NCI-H1694 treated with DMSO at 0.1 percent for 48 hours (cell line): ENCODE data around the gene SPDYE4.

ENCODE experiments used
- DNase-seq: peaks from one replicate; lab custom pipeline; 2025; lab: John Stamatoyannopoulos, UW

The SPDYE4 gene

DNA sequence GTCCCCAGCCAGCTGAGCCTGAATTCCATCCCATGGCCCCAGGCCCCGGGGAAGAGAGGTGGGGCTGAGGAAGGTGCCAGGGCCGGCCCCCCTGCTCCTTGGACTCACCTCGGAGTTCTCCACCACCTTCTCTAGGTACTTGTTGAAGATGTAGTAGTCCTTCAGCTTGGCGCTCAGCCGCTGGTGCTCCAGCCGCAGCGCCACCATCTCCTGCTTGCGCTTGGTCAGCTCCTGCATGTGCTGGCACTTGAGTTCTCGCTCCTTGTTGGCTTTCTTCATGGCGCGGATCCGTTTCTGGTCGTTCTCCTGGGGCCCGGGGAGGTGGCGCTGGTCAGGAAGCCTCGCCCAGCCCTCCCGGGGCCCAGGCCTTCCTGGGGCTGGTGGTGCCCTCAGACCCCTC is 17.0 kb downstream of the SPDYE4 start:
- DNase-seq = no peak

DNA sequence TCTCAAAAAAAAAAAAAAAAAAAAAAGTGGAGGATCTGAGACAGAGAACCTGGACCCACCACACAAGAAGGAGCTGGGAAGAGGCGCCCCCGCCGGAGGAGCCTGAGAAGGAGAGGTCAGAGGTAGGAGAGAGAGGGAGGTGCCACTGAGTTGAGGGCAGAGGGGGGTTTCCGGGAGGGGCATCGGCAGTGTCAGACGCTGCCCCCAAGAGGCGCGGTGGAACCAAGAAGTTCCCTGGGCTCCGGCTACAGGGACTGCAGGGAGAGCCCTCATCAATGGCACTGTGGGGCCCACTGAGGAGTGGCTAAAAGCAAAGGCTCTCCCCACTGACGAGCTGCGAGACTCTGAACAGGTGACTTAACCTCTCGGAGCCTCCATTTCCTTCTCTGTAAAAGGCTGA is 17.9 kb downstream of the SPDYE4 start:
- no peak for DNase-seq

DNA sequence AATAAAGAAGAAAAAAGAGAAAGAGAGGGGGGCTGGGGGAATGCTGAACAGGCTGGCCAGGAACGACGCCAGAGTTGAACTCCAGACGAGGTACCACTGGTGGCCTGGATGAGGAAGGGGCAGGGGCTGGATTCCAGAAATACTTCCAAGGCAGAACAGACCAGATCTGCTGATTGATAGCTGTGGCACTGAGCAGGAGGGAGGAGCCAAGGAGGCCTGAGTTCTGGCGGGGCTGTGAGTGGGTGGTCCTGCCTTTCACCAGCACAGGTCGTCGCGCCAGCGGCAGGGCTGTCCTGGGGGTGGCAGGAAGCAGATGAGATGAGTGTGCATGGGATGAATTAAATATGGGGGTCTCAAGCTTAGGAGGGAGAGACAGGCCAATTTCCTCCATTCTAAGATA is 19.2 kb downstream of the SPDYE4 start:
- no peak for DNase-seq

DNA sequence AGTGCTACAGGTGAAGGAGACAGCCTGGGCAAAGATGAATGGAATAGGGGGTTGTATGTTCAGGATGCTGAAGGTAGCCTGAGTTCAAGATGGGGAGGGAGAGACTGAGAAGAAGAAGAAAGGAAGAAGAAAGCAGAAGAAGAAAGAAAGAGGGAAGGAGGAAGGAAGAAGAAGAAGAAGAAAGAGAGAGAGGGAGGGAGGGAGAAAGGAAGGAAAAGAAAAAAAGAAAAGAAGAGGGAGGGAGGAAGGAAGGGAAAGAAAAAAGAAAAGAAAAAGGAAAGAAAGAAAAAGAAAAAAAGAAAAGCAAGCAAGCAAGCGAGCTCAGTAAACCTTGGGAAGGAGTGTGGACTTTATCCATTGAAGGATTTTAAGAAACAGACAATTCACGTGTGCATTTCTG is 21.6 kb downstream of the SPDYE4 start:
- DNase-seq = no peak

DNA sequence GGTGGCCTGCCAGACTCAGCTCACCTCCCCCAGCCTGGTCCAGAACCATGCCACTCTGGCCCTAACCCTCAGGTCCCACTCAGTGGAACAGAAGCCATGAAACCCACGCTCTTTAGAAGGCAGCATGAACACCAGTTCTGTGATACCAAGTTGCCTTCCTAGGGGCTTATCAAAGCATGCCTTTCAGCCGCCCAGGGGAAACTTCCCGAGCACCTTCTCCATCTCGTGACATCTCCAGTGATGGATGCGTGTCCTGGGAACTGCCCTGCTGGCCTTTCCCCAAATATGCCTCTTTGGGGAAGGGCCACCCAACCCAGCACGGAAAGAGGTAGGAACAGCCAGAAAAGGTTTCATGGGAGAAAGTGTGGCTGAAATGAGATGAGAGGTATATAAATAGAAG is 22.0 kb downstream of the SPDYE4 start:
- no peak for DNase-seq

DNA sequence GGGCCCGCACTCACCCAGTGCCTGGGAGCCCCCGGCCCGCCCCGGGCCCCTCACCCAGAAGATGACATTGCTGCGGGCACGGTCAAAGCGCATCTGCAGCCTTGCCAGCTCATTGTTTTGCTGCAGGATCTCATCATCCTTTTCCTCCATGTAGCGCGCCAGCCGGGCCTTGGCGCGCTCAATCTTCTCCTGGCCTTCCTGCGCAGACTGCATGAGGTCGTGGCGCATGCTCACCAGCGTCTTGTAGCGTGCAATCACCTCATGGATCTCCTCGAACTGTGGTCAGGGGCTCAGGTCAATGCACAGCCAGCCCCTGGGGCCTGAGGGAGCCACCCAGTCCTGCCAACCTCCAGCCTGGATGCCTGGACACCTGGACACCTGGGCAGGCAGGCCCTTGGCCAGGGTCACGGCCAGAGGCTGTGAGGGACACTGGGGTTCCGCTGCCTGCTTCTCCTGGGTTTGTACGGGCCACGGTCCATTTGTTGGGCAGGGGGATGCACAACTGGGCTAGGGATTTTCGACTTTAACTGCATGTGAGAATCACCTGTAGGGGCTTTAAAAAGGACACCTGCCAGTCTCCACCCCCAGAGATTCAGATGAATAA is 22.9 kb downstream of the SPDYE4 start:
- DNase-seq = no peak

DNA sequence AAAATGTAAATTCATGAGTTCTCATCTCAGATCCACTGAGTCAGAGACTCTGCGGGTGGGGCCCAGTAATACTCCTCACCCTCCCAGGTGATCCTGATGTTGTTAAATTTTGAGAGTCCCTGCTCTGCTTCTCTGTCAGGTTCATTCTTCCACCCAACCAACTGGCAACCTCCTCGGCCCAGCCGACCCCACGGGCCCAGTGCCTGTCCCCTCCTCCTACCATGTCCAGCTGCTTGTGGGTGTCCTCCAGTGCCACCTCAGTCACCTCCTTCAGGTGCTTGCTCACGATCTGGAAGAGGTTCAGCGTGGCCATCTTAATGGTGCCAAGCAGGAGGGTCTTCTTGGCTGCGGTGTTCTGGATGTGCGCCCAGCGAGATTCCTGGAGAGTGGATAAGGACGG is 23.5 kb downstream of the SPDYE4 start:
- no peak for DNase-seq

DNA sequence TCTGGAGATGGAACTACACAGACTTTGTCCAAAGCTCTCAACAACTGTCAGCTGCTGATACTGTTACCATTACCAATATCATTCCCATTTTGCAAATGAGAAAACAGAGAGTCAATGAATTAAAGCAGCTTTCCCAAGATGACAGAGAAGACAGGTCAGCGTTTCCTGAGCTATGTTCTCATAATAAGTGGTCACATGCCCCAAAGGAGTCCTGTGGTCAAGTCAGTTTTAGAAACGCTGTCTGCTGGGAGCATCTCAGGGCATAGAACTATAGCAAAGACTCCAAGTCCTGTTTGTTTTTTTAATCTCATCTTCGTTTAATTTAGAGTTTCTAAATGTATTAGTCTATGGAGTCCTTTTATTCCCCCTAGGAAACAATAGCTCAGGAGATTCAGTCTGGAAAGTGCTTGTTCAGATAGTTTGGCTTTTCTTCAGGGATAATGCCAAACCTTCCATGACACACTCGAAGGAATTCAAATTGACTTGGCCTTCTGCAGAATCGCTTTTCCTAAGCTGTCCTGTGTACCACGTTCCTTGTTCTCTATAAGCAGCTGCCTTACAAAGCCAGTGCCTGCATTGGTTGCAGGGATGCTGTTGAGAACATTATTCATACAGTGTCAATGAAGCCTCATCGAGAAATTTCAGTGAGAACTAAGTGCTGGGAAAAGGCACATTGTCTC is 25.8 kb downstream of the SPDYE4 start:
- no peak for DNase-seq

DNA sequence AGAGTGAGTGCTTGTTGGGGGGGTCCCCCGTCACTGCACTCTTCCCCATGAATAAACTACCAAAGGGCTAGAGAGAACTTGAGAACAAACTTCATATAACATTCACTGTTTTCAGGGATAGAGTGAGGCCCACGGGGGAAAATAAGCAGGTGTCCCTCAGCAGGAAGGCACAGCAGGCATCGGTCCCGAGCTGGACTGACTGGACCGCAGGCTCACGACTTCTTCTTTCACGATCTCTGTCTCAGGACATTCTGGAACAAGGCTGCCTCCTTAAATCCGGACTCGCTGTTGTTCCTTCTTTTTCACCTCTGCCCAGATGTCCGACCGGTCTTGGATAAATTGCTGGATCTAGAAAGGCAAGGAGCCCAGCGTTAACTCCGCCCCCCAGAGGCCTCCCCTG is 28.5 kb downstream of the SPDYE4 start:
- no peak for DNase-seq

DNA sequence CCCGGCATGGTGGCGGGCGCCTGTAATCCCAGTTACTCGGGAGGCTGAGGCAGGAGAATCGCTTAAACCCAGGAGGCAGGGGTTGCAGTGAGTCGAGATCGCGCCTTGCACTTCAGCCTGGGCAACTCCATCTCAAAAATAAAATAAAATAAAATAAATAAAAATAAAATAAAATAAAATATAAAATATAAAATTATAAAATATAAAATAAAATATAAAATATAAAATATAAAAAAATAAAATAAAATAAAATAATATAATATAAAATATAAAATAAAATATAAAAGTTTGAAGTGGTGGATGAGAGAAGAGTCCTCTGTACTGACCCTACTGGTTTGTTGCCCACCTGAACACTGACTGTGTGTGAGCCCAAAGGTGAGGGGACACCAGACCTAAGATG is 28.9 kb downstream of the SPDYE4 start:
- DNase-seq = no peak

DNA sequence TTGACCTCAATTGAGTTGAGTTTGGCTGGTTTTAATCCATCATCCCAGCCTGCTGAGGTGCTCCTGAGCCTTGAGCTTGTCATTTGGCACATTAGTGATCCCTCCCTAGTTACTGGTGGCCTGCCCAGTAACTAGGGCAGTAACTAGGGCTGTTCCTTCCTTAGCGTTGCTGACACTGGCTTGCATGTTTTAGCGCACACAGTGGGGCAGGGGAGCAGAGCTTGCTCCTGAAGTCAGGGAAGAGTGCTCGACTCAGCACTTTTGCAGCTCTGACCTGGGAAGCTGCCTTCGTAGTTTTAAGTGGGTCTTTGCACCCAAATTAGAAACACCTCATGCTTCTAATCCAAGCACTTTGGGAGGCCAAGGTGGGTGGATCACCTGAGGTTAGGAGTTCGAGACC is 29.4 kb downstream of the SPDYE4 start:
- no peak for DNase-seq

DNA sequence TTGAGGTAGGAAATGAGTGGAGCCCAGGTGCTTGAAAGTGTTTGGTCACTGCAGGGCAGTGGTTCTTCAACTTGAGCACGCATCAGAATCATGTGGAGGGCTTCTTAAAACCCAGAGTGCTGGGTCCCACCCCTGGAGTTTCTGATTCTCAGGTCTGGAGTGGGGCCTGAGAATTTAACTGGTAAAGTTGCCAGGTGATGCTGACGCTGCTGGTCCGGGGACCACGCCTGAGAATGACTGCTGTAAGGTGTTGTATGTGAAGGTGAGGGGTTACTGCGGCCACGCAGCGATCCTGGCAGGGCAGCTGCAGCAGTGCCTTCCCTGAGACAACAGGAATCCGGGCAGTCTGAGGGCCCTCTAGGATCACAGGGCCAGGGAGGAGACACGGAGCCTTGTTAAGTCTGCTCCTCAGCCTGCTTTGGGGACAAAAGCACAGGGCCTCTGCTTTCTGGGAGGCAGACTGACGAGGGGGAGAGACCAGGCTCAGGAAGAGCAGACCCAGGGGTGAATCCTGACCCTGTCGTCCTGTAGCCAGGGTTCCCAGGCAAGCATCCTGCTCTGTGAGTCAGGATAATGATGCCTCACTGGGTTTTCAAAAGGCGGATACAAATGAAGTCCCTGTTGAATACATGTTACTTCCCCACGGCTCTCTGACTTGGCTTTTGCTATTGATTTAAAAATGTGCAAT is 30.0 kb downstream of the SPDYE4 start:
- no peak for DNase-seq

DNA sequence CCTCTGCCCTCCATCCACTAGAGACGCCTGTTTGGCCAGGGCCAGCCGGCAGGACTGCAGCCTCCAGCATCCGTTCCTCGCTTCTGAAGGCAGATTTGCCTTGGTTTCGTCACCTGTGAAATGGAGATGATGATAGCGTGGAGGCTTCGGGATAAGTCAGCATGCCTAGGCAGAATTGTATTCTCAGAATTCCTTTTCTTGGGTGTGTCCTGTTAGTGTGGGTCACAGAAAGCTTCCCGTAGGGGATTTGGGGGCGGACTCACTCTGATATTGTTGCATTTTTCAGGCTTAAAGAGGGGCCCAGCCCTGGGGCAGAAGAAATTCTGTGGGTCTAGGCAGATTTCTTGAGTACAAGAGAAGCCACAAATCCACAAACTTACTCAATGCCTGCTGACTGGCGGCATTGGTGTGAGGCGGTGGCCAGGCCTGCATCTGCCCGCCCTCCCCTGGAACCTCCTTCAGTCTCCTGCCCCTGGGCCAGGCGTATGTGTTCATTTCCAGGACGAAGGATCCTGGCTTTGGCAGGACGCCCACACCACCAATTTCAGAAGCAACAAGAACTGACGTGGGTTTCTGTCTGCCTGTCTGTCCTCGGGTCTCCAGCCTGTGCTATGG is 31.3 kb downstream of the SPDYE4 start:
- no peak for DNase-seq

DNA sequence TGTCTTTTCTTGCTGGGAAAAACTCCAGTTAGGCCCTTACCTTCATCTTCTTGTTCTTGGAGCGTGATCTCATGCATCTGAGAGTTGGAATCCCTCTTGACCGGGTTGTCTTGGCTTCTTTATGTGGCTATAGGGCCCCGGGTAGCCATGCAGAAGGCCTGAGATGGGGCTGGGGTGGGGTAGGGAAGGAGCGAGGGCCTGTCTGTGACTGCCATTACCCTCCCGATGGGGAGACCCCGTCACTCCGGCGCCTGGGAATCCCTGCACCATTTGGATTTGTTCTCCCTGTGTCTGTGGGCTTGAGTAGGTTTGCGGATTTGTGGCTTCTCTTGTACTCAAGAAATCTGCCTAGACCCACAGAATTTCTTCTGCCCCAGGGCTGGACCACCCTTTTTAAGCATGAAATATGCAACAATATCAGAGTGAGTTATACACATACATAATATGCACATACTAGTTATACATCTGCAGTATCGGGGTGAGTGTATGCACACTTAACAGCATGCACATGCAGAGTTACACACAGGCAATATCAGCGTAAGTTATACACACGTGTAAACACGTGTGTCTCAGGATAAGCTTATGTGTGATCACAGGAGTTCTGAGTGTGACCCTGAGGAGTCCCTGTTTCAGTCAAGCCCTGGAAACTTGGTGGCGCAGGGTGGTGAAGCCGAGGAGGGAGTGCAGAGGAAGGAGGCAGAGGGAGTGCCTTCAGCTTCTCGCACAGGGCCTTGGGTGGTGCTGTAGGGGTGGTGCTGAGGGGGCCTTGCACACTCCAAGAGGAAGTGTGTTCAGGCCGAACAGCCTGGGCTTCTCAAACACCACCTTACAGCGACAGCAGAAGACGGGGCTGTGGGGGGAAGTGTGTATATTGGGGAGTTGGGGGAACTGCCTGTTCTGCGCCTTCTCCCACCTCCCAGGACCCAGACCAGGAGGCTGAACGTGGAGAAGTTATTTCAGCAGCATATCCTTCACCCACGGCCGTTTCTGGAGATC is 32.2 kb downstream of the SPDYE4 start:
- no peak for DNase-seq

DNA sequence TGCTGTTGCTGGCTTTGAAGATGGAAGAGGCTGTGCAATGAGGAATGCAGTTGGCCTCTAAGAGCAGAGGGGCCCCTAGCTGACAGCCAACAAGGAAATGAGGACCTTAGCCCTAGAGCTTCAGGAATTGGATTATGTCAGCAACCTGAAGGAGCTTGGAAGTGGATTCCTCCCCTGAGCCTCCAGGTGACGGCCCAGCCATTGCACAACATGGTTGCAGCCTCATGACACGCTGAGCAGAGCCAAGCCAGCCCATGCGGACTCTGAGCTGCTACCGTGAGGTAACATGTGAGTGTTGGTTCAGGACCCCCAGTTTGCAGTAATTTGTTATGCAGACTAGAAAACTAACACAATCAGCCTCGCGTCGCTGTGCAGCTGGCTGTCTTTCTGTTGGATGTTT is 33.9 kb downstream of the SPDYE4 start:
- no peak for DNase-seq

DNA sequence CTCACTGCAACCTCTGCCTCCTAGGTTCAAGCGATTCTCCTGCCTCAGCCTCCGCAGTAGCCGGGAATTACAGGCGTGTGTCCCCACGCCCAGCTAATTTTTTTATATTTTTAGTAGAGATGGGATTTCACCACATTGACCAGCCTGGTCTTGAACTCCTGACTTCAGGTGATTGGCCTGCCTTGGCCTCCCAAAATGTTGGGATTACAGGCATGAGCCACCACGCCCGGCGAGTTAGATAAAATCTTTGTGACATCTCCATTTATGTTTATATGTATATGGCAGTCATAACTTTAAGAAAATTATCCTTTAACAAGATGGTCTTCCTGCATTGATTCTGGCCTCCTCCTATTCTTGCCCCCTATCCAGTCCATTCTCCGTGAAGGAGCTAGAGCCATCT is 37.8 kb downstream of the SPDYE4 start:
- DNase-seq = no peak

DNA sequence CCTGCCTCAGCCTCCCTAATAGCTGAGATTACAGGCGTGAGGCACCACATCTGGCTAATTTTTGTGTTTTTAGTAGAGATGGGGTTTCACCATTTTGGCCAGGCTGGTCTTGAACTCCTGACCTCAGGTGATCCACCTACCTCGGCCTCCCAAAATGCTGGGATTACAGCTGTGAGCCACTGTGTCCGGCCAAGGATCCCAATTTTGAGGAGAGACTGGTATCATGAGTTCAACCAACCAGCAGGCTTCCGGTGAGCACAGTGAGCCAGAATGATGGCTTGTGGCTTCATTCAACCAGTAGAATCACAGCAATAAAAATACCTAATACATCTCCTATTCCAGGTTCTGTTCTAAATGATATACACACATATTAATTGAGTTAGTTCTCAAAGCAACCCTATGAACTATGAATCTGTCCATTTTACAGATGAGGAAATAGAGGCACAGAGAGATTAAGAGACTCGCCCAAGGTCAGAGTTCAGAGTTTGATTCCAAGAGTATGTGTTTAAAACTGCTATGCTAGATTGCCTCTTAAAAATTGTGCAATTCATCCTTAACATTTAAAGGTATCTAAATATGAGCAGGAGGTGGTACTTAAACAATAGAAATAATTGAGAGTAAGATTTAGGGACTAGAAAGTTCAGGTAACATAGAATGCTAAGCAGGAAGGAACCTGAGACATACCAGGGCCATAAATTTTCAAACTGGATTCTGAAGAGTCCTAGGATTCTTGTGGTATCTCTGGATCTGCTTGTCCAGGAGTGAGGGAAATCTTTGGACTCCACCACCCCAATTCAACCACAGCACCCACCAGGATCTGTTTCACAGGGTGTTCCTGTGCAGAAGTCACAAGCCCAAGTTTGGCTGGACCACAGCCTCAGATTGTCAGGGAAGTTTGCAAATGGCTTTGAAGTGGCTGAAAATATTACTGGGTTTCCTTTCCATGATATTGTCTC is 38.8 kb downstream of the SPDYE4 start:
- no peak for DNase-seq

DNA sequence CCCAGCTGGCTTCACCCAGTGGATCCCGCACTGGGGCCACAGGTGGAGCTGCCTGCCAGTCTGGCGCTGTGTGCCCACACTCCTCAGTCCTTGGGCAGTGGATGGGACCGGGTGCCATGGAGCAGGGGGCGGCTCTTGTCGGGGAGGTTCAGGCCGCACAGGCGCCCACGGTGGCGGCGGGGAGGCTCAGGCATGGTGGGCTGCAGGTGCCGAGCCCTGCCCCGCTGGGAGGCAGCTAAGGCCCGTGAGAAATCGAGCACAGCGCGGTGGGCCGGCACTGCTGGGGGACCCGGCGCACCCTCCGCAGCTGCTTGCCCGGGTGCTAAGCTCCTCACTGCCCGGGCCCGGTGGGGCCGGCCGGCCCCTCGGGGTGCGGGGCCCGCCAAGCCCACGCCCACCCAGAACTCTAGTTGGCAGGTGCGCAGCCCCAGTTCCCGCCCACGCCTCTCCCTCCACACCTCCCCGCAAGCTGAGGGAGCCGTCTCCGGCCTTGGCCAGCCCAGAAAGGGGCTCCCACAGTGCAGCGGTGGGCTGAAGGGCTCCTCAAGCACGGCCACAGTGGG is 40.3 kb downstream of the SPDYE4 start:
- DNase-seq = no peak

DNA sequence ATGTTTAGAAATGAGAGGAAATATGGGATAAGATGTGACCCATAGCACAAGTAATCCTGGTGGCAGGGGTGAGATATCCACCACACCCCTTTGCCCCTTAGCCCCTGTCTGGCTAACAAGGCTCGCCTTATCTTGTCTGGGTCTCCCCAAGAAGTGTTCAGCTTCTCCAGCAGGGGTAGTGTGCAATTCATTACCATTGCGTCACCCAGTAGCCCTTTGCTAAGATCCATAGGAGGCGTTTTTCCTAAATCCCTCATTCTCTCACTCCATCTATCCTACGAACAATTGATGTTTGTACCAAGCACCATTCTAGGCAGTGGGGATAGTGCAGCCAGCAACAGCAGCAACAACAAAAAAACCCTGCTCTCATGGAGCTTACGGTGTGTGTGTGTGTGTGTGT is 44.5 kb downstream of the SPDYE4 start:
- no peak for DNase-seq

DNA sequence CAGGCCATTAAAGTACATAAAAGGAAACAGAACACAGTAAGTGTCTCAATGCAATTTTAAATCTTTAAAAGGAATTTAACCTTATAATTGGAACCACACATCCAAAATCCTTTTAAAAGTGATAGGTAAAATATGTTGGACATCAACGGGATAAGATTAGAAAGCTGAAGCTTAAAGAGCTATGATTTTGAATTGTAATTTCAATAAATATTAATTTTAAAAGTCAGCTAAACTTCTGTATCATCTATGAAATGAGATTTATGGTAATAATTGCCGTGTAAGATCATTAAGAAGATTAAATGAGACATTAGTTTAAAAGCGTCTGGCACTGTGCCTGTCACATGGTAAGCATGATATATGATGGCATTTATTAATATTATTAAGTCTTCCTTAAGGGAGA is 45.0 kb downstream of the SPDYE4 start:
- DNase-seq = no peak

DNA sequence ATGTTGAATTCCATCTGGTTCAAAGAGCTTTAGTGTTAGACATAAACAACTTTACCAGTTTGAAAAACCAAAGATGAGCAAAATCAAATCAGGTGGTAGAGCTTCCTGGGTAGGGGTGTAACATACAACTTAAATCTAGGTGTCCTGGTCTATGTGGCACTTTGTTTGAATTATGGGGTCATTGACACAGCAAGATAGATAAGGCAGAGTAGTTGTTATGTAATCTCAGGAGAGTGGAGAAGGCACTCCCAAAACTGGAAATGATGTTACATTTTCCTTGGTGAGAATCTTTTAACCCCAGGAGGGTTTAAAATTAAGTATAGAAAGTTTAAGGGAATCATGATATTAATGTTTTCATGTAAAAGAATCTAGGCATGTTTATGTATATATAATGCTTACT is 45.6 kb downstream of the SPDYE4 start:
- DNase-seq = no peak
